Panc1 (cell line): ENCODE measurements around the gene KRCC1.

Experiments
- POLR2AphosphoS5 ChIP-seq: IDR thresholded peaks from 2 replicates; pipeline ENCODE4 v1.6.1; 2012; ENCODE audit warnings: mild to moderate bottlenecking, low read depth, low read length, moderate library complexity
- SIN3A ChIP-seq: IDR thresholded peaks from 2 replicates; pipeline ENCODE4 v1.6.1; 2012; ENCODE audit warnings: low read depth, mild to moderate bottlenecking, low read length, moderate library complexity, borderline replicate concordance; ENCODE audit not compliant: insufficient read depth
- TCF7L2 ChIP-seq: IDR thresholded peaks from 2 replicates; pipeline ENCODE4 v1.6.1; 2011; ENCODE audit warnings: mild to moderate bottlenecking, low read depth, low read length, inconsistent platforms
- TF ChIP-seq, protein P1 (sequence below): fragments of 450-650 bp; IDR thresholded peaks from 2 replicates; pipeline ENCODE4 v1.5.1; 2017; ENCODE audit warnings: mild to moderate bottlenecking
- TF ChIP-seq, protein P2 (sequence below), 2 experiments: IDR thresholded peaks; 2 replicates each; pipeline ENCODE4 v1.6.1; 2011 to 2012; ENCODE audit warnings: low read depth in 2 of 2, control low read depth in 1 of 2, low read length in 1 of 2, mild to moderate bottlenecking in 1 of 2, moderate library complexity in 1 of 2; ENCODE audit not compliant: insufficient read depth in 1 of 2

DNA sequence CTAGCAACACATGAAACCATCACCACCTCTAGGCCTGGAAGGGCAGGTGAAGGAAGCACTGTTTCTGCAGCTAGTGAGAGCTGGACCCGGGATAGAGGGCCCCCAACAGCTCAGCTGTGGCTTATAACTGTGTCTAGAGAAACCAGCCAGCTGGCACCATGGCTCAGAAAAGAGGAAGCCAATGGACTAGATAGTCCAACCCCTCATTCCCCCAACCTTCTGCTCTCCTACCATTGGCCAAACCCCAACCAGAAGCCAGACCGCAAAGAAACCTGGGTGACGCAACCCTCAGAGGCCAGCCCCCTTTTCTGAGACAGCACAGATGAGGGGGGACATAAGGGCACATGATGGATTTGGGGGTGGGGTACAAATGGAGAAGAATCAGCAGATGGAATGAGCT is 36.4 kb upstream of the KRCC1 start:
- TF ChIP-seq, protein P1, sequence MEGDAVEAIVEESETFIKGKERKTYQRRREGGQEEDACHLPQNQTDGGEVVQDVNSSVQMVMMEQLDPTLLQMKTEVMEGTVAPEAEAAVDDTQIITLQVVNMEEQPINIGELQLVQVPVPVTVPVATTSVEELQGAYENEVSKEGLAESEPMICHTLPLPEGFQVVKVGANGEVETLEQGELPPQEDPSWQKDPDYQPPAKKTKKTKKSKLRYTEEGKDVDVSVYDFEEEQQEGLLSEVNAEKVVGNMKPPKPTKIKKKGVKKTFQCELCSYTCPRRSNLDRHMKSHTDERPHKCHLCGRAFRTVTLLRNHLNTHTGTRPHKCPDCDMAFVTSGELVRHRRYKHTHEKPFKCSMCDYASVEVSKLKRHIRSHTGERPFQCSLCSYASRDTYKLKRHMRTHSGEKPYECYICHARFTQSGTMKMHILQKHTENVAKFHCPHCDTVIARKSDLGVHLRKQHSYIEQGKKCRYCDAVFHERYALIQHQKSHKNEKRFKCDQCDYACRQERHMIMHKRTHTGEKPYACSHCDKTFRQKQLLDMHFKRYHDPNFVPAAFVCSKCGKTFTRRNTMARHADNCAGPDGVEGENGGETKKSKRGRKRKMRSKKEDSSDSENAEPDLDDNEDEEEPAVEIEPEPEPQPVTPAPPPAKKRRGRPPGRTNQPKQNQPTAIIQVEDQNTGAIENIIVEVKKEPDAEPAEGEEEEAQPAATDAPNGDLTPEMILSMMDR = no peak
- TF ChIP-seq, protein P2, sequence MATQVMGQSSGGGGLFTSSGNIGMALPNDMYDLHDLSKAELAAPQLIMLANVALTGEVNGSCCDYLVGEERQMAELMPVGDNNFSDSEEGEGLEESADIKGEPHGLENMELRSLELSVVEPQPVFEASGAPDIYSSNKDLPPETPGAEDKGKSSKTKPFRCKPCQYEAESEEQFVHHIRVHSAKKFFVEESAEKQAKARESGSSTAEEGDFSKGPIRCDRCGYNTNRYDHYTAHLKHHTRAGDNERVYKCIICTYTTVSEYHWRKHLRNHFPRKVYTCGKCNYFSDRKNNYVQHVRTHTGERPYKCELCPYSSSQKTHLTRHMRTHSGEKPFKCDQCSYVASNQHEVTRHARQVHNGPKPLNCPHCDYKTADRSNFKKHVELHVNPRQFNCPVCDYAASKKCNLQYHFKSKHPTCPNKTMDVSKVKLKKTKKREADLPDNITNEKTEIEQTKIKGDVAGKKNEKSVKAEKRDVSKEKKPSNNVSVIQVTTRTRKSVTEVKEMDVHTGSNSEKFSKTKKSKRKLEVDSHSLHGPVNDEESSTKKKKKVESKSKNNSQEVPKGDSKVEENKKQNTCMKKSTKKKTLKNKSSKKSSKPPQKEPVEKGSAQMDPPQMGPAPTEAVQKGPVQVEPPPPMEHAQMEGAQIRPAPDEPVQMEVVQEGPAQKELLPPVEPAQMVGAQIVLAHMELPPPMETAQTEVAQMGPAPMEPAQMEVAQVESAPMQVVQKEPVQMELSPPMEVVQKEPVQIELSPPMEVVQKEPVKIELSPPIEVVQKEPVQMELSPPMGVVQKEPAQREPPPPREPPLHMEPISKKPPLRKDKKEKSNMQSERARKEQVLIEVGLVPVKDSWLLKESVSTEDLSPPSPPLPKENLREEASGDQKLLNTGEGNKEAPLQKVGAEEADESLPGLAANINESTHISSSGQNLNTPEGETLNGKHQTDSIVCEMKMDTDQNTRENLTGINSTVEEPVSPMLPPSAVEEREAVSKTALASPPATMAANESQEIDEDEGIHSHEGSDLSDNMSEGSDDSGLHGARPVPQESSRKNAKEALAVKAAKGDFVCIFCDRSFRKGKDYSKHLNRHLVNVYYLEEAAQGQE (IDR thresholded peaks at IDR 0.05; ENCODE audit: insufficient read depth in 1 of 2, low read depth in 2 of 2, low read length in 1 of 2) = no peak
- TF ChIP-seq POLR2AphosphoS5 (no peak), SIN3A (no peak), TCF7L2 (no peak)
